ENCODE data around the gene LMTK3.
A peak's percentile ranks its signal among the peaks of the same experiment; 100 is the strongest.

The LMTK3 gene

GRCh38 chr19:48511800-48512503 lies at the start of gene LMTK3:
Gene LMTK3, minus strand, starts transcription at chr19:48511835. Its CDS starts 259 bp downstream, at chr19:48511576.
- DNase-seq: peak; percentile 24

GRCh38 chr19:48561412-48561811 lies 49.8 kb upstream of the LMTK3 start:
- DNase-seq: no peak

- no peak for DNase-seq
Observed at GRCh38 chr19:48560095-48560530, 48.5 kb upstream of the LMTK3 start.

- no peak for DNase-seq
Observed at GRCh38 chr19:48558018-48558684, 46.5 kb upstream of the LMTK3 start.

- DNase-seq: no peak
Observed at GRCh38 chr19:48556825-48557224, 45.2 kb upstream of the LMTK3 start.

- DNase-seq: no peak
Observed at GRCh38 chr19:48556163-48556562, 44.5 kb upstream of the LMTK3 start.

GRCh38 chr19:48554385-48555091 lies 42.9 kb upstream of the LMTK3 start:
- DNase-seq: no peak

GRCh38 chr19:48553676-48554384 lies 42.2 kb upstream of the LMTK3 start:
- no peak for DNase-seq

- no peak for DNase-seq
Observed at GRCh38 chr19:48552406-48553322, 41.0 kb upstream of the LMTK3 start.

- DNase-seq: no peak
Observed at GRCh38 chr19:48551437-48552302, 40.0 kb upstream of the LMTK3 start, which contains the start of gene SULT2B1. Gene SULT2B1, plus strand, starts transcription at chr19:48552172. Its CDS starts 81 bp downstream, at chr19:48552253.

GRCh38 chr19:48549380-48549779 lies 37.7 kb upstream of the LMTK3 start:
- no peak for DNase-seq

GRCh38 chr19:48548253-48548911 lies 36.7 kb upstream of the LMTK3 start:
- DNase-seq: no peak

- DNase-seq: no peak
Observed at GRCh38 chr19:48547722-48548121, 36.1 kb upstream of the LMTK3 start.

- no peak for DNase-seq
Observed at GRCh38 chr19:48544856-48545750, 33.5 kb upstream of the LMTK3 start.

- DNase-seq: no peak
Observed at GRCh38 chr19:48543121-48543710, 31.6 kb upstream of the LMTK3 start.

- DNase-seq: no peak
Observed at GRCh38 chr19:48541813-48542212, 30.2 kb upstream of the LMTK3 start.

- DNase-seq: peak; percentile 13
Observed at GRCh38 chr19:48540110-48540509, 28.5 kb upstream of the LMTK3 start.

- DNase-seq: peak; percentile 56
Observed at GRCh38 chr19:48539503-48540096, 28.0 kb upstream of the LMTK3 start.
